Colon (tissue), 2 donors: ENCODE results near the gene TXNRD3.

Source experiments
- FAIRE-seq: peaks from 2 replicates; lab custom pipeline; 2012; peaks lifted over from hg19 to GRCh38; lab: Jason Lieb, UNC
- donor health status: control.
- donor health status: control.

Gene TXNRD3

DNA sequence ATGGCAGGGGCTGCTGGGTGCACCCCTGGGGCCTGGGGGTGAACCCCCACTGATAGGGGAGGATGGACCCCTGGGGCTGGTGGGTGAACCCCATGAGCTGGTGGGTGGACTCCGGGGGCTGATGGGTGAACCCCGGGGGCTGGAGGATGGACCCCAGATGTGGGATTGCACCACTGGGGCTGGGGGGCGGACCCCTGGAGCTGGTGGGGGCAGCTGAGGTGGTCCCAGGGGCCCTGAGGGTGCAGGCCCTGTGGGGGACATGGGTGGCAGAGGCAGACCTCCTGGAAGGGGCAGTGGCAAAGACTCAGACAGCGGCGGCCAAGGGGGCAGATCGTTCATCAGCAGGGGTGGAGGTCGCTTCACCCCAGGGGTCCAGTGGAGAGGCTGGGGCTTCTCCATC, 17.4 kb upstream of the TXNRD3 start:
- FAIRE-seq: no peak

DNA sequence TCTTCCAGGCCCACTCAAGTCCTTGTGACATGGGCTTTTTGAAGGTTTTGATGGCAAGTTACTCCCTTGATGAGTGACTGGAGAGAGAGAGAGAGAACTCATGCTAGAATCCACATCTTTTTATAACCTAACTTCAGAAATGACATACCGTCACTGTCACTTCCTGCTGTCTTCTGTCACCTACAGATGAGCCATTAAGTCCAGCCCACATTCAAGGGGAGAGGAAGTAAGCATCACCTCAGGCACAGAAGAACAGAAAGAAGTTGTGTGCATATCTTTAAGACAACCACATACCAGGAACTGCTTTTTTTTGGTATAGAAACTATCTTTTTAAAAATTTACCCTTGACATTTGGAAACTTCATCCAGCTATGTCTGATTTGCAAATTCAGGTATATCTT, 16.6 kb upstream of the TXNRD3 start:
- no peak for FAIRE-seq

DNA sequence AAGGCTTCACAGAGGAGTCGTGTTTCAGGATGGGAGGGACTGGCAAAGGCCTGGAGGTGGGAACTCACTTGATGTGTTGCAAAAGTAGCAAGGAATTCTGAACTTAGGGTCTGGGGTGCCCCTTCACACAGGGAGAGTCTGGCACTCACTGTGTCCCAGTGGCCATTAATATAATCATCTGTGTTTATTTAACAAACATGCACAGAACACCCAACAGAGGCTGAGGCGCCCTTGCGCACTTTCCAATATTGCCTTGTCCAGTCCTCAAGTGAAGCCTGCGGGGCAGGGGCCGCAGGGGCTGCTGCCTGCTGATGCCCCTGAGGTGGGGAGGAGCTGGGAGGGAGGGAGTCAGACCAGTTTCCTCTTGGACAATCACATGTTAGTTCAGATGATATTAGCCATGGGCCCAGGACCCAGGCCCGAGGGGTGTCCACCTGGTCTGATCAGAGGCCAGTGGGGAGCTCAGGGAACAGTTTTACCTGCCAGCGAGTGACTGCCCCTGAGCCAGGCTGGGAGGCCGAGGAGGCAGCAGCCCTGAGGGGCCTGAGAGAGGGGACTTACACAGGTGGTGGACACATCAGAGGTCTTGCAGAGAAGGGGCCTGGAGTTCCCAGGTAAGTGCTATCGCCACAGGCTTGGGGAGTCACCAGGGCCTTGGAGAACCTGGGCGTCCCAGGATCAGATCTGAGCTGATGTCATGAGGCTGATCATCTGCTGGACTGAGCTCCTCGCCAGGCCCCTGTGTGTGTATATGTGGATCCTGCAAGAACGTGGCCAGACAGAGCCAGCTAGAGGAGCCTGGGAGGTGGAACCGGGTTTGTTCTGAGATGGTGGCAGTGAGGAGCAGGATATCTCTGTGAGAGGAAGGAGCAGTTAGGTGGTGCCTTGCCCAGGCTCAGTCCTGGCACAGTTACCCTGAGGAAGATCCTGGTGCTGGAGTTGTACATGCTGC, 13.8 kb upstream of the TXNRD3 start:
- FAIRE-seq: no peak

DNA sequence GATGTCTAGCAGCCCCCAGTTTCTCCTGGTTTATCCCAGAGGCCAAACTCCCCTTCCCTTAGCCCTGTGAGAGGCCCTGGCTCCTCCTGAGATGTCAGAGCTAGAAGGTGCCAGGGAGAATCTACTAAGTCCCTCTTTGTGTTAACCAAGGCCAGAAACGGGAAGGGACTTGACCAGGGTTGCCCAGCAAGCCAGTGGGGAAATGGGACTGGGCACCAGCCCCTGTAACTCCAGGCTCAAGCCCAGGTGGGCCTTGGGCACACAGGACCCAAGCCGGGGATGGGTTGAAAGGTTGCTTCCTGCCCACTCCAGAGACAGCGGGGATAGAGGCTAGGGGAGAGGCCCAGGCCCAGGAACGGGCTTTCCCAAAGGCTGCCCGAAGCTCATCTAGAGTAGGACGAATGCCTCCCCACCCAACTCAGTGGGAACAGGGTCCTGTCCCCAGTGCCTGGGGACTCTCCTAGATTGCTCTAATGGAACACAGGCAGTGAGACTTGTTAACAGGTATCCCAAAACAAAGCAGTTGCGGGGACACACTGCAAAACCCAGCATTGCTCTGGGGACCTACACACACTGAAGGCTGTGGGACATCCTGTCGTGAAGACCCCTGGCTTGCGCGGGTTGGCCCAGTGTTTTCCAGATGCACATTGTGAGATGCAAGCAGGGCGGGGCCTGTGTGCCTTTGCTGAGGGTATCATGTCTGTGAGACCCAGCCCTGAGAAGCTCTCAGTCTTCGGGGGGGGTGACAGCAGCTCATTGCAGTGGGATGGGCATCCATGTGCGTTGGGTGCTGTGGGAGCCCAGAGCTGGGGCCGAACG, 12.9 kb upstream of the TXNRD3 start:
- no peak for FAIRE-seq

DNA sequence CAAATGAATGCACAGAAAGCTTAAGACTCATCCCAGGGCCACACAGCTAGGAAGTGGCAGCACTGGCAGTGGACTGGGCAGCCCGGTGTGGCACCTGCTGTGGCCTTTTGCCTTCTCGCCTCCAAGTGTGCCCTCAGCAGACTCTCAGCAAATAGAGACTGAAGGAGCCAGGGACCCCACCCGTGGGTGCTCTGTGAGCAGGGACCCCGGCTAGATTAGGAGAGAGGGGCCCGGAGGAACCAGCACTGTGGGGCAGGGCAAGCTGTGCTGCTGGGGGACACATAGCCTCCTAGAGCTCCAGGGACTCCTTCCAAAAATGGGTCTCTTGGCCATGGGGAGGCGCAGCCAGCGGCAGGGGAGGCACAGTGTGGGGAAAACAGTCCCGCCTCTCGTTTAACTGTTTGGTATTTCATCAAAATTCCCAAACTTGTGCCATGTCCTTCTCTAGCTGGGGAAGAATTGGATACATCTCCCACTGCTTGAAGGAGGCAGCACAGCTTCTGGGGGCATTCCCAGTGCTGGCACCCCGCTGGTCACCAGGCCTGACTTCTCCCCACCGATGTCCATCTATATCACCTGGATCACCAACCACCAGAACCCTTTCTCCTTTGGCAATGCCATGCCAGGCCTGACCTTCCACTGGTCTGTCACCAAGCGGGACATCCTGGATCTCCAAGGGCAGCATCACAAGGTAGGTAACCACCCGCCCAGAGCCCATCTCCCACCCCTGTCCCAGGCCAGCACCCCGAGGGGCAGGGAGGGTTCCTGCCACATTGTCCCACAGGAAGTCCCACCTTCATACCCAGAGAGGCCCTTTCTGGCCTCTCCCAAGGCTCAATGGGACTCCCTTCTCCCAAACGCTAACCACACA, 12.0 kb upstream of the TXNRD3 start:
- no peak for FAIRE-seq

DNA sequence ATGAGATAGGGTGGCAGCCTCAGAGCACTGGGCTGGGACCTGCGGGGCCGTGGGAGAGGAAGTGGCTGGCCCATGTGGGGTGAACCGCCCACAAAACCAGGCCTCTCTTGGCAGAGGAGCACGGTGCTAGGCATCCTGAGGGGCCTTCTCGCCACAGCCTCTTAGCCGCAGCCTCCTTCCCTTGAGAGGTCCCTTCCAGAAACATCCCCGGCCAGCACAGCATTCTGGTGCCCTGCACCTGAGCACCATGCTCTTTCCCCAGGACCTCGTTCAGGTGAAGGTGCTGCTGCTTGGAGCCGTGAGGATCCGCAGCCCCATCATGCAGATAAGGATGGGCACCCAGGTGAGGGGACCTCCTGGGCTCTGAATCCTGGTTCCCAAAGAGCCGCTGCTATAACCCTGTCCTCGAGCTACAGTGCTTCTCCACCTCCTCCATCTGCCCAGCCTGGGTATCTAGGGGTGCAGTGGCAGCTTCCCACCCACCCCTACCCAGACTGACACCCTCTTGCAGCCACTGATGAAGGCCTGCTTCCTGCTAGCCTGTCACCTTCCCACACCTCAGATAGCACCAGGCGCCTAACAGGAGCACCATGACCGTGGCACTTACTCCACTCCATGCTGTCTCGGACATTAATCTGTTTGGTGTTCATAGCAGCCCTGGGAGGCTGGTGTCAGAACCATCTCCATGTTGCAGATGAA, 11.2 kb upstream of the TXNRD3 start:
- no peak for FAIRE-seq

DNA sequence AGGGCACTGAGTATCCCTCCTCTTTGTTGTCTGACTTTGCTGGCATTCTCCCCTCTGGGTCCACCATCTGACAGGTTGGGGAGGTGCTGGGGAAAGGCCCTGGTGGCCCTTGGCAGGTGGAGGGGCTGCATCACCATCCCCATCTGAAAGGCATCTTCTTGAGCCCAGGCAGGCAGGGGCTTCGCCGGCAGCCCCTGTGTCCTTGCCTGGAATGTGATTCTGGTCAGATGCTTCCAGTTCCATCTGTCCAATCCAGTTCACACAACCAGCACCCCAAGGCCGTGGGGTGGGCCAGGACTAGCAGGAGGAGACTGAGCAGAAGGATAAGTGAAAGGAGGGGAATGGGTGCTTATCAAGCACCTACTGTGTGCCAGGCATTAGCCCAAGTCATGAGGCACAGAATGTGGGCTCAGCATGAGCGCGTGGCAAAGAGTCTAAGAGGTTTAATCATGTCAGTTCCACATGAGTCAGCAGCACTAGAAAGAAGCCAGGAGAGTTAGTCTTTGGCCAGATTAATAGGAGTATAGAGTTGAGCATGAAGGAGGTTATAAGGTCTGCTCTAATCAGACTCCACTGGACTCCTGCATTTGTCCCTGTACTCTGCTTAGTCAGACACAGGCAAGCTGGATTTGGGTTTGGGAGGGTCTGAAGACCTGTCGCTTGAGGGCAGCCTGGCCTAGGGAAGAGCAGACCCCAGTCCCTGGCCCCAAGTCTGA, 10.5 kb upstream of the TXNRD3 start:
- FAIRE-seq: no peak

DNA sequence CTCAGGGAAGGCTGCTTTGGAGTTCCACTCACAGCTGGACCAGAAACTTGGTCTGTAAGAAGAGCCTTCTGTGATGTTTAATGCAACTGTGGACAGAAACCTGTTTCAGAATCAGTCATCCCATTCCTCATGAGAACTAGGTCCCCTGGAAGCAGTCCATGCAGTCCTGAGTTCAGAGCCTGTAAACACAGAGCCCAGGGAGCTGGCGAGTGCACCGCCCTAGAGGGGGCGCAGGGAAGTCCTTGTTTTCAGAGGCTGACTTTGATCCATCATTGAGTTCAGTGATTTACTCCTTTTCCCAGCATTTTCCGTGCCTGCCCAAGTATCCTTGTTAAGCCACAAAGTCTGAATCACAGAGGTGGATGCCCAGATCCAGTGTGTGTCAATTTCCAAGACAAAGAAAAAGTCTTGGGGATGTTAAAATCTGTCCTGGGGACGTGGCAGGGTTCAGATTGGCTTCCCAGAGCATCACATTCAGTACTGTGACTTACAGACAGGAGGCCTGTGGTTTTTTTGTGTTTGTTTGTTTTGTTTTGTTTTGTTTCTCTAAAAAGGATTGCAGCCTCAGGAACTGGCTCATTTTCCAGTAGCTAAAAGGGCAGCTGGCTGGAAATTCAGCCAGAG, 9.8 kb upstream of the TXNRD3 start:
- FAIRE-seq: no peak

DNA sequence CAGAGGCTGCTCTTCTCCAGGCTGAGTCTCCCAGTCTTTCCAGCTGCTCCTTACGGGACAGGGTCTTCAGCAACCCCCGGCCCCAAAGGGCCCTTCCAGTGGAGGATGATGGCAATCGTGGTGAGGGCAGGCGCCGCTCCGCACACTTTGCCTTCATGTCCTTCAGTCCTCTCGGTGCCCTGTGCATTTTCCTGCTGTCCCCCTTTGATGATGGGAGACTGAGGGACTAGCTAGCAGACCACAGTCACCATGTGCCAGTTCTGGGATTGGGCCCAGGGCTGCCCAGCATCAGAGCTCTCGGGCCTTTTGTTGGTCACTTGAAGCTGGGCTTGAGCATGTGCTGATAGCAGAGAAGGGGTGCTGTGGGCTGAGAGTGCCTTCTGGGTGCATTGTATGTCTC, 8.8 kb upstream of the TXNRD3 start:
- FAIRE-seq: no peak

DNA sequence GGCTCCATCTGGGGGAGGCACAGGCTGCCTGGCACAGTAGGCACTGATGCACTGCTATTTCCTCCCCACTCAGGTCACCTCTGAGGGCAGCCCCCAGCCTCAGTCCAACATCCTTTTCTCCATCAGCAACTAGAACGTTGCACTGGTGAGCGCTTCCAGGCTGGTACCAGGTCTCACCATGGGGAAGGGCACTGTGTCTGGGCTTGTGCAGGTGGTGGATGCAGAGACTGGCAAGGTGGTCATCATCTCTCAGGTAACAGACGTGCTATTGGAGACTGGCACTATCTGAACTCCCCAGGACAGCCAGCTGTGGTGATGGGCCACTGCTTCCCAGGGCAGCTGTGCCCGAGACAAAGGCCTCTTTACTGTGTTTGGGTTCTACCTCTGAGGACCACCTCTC, 8.3 kb upstream of the TXNRD3 start:
- FAIRE-seq: no peak

DNA sequence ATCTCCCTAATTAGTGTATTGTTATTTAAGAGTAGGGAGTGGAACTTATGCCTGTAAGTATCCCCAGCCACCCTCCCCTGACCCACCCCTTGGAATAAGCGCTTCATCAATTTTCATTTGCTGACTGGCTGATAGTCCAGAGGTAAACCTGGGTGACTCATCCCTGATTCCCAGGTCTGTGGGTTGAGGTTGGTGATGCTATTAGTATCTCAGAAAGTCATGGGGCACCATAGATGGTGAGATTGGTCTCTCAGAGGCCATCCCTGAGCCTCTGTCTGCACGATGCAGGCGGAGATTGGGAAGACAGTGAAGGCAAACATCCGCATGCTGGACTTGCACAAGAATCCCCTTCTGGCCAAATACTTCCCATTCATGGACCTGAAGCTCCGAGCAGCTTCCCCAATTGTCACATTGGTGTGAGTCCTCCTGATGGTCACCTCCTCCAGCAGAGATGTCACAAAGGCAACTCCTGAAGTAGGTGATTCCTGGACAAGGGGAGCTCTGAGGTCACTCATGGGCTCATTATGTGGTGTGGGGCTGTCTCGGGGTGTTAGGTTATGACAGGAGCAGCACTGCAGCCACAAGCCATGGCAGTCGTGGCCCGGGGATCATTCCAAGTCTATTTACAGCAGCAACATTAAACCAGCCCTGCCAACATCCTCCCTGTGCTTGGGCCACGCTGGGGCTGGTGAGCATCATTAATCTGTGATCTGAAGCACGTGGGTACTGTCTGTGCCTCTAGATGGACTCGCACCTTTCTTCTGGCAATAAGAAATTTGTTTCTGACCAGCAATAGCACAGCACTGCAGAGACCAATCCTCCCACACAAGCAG, 6.8 kb upstream of the TXNRD3 start:
- FAIRE-seq: no peak

DNA sequence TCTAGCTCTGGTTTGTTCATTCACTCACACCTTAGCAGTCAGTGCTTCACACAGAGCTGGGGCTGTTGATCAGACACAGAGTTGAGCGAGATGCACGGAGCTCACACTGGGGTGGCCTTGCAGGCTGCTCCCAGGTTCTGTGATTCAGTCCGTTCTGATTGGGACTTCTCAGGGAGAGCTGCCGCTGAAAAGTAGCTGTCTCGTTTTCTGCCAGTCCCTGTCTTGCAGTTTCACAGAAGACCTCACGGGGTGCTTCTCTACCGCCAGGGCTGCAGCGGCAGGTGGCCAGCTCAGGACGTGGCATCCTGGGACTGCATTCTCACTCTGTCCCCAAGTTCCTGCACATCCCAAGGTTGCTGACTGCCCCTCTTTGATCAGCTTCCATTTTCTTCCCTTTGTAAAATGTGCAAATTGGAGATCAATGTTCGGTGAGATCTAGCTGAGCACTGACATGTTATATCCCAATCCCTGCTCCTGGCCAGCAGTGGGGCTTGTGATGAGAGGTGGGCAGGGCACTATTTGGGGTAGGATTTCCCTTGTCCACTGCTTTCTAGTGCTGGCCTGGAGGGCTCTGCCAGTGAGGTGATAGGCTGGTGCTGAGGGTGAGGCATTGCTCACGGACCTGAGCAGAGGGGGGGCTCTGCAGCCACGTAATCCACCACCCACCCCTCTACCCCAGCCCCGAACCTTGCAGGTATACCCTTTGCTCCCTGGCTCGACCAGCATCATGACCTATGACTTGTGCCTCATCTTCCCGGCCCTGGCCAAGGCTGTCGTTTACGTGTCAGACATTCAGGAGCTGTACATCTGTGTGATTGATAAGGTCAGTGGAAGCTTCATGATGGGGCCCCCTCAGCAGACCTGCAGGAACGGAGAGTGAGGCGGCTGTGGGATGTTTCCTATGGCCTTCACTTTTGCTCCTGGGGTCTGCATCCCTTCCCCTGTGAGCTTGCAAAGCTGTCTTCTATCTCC, 5.3 kb upstream of the TXNRD3 start:
- no peak for FAIRE-seq

DNA sequence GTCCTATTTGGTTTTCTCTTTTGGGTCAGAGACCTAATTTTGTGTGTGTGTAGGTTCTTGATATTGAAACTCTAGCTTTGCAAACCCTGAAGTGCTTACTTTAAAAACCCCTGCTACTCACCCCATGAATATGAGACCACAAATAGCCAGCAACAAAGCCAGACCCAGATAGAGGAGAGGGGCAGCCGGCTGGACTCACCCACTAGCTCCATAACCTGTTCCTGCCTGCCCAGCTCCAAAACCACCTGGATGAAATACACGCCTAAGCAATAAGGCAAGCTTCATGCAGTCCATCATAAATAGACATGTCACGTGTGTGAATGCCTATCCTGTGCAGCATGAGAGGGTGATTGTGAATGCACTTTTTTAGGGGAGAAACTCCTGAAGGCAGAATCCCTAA, 3.7 kb upstream of the TXNRD3 start:
- no peak for FAIRE-seq

DNA sequence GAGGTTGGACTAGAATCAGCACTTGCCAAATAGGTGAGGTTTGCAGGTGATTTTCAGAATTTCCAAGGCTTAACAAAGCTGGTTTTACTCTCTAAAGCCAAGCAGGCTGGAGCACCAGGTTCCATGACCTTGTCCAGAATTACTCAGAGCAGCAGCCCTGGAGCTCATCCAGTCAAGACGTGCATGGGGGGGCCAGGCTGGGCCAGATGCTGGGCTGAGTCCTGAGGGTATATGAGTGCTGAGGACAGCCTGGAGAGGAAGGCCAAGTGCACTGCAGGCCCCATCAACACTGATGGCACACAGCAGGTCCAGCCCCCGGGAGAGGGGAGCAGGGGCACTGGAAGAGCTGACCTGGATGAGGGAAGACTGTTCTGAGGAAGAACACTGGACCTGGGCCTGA, 3.0 kb upstream of the TXNRD3 start:
- no peak for FAIRE-seq

DNA sequence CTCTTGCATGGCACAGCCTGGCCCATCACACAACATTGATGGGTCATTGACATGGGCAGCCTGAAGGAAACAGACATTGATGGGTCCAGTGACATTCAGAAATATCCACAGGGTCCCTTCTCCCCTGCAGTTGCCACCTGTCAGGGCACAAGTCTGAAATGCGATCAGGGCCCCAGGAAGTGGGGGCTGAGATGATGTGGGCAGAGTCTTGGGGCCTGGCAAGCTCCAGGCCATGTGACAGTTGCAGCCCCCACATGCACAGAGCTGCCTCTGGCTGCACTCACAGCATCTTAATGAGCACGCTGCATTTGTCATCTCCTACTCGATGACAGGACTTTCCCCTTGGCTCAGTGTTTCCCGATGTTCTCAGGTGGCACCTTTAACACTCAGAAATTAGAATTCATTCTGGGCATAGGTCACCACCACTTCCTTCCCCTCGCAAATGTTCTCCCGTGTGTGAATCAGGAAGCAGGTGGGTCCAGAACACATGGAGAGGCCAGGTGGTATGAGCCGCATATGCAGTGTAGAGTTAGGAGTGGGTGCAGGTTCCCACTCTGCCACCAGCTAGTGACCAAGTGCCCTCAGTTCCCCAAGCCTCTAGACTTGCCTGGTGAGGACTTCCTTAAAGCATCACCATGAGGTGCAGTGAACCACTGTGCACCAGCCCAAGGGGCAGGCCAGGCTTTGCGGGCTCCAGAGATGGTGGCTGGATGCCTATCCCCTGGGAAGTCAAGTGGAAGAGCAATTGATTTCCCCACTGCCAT, 1.6 kb upstream of the TXNRD3 start:
- FAIRE-seq: no peak

DNA sequence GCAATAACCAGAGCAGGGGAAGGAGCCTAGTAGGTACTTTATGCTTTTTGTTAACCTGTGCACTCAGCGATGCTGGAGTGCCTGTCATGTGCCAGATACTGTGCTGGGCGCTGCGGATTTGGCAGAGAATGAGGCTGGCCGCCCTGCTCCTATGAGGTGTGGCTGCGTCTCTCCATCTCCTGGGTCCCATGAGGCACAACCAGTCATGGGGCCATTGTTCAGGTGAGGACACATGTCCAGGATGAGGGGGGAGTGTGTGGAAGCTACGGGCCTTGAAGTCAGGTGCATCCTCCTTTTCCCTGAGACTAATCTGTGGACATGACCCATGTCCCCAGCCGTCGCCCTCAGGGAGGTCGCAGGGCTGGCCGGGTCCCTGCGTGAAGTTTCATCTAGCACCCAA, 963 bp upstream of the TXNRD3 start:
- FAIRE-seq: no peak

DNA sequence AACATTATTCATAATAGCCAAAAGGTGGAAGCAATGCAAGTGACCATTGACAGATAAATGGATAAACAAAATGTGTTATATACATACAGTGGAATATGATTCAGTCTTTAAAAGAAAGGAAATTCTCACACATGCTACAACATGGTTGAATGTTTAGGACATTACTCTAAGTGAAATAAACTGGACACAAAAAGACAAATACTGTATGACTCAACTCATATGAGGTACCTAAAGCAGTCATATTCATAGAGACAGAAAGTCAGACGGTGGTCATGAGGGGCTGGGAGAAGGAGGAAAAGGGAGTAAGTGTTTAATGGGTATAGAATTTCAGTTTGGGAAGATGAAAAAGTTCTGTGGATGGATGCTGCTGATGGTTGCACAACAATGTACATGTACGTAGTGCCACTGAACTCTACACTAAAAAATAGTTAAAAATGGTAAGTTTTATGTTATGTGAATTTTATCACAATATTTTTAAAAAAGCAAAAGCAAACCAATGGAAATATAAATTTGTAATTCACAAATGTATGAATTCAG, 5.3 kb downstream of the TXNRD3 start:
- no peak for FAIRE-seq
